Stimulated activated CD4-positive, alpha-beta T cell treated with anti-CD3 and anti-CD28 coated beads, Interleukin-4, amount 100 ng/mL, for 1 hour (primary cell): Measurements from ENCODE around the gene RBKS.
A peak's percentile ranks its signal among the peaks of the same experiment; 100 is the strongest.
"Not testable (repeated sequence)": the region's sequence is repeated elsewhere in the genome, so short reads cannot be mapped to it uniquely, and the experiment has no call there.

Source experiments
- DNase-seq: peaks from one replicate; pipeline ENCODE4 v3.0.0-alpha.2; 2020

RBKS gene

DNA sequence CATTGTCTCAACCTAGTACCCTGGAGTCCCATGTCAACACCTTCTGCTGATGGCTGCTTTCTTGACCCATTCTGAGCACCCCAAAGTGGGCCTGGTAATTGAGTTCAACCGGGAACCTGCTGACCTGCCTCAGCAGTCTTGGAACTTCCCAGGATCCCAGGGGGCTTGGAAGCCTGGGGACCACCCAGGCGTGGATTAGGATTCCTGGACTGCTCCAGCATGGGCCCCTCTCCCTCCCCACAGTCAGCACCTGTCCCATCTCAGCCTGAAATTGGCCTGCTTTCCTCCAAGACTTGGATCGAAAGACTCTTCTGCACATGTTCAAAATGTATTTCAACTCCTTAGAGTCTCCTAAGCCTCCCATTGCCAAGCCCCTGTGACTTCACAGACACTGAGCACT, 134.1 kb downstream of the RBKS start:
- no peak for DNase-seq

DNA sequence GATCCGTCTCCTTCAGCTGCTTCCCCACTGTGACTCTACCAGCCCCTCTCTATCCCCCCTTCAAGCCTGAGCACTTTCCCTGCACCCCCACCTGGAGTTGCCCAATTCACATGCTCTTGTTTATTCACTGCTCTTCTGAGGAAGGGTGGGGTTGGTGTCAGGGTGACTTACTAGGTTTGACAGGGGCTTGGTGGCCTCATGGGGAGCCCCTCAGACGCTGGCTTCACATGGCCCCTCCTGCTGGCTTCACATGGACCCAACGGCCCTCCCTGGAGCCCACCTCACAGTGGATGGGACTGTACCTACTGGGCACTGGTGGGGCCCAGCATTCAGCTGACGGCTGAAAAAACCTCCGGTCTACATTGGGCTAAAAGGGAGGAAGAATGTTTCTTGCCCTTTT, 135.4 kb downstream of the RBKS start:
- DNase-seq = no peak

DNA sequence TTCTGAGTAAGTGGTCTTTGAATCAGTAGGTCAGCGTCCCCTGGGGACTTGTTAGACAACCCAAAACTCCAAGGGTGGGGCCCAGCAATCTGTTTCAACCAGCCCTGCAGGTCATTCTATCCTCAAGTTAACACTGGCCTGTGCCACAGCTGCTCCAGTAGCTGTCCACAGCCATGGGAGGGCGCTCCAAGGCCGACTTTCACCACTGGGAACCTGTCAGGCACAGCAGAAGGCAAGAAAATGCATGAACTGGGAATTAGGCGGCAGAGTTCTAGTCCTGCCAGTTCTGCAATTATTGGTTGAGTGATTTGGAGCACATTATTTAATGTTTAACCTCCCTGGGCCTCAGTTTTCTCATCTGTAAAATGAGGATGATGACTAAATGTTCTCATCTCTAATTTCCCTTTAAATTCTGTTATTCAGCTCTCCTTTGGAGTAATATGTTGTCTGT, 136.0 kb downstream of the RBKS start:
- peak; percentile 78 for DNase-seq

DNA sequence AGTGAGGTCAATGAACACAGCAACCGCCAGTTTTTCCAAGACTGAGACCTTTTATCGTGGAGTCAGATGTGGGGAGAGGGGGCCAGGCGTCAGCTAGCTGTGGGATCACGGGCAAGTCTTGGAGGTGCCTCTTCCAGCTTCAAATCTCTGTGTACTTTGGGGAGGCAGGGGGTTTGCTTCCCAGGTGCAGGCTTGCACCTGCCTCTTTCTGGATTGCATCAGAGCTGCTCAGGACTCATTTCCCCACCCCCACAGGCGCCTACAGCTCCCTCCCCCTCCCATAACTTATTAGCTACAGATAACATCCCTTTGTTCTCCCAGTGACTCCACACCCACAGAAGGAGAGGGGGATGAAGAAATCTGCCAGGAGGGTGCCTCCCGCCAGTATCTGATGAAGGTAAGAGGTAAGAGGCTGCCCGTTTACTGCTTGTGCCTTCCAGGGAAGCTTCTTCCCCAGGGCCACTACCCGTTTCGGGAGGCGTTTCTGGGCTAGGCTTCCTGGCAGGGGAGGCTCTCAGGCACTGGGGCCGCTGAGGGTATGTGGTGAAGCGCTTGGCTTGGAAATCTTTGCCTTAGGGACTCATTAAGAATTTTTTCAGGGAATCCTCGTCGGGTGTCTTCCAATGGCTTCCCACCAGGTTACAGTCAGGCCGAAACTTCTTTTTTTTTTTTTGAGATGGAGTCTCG, 137.5 kb downstream of the RBKS start:
- no peak for DNase-seq

DNA sequence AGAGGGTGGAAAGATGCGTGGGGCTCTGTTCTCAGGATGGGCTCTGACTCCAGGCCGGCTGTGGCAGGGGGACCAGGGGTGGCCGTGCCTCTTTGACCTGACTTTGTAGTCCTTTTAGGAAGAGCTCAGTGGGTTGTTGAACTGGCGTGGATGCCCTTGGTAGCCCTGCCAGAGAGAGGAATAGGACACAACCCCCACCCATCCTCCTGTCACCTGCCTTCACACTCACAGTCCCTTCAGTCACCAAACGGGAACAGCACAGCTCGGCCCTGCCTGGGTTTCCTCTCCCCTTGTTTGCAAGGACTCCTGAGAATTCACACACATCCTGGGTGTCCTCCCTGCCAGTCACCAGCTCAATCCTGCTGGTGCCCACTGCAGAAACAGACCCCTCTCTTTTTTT, 138.8 kb downstream of the RBKS start:
- no peak for DNase-seq

DNA sequence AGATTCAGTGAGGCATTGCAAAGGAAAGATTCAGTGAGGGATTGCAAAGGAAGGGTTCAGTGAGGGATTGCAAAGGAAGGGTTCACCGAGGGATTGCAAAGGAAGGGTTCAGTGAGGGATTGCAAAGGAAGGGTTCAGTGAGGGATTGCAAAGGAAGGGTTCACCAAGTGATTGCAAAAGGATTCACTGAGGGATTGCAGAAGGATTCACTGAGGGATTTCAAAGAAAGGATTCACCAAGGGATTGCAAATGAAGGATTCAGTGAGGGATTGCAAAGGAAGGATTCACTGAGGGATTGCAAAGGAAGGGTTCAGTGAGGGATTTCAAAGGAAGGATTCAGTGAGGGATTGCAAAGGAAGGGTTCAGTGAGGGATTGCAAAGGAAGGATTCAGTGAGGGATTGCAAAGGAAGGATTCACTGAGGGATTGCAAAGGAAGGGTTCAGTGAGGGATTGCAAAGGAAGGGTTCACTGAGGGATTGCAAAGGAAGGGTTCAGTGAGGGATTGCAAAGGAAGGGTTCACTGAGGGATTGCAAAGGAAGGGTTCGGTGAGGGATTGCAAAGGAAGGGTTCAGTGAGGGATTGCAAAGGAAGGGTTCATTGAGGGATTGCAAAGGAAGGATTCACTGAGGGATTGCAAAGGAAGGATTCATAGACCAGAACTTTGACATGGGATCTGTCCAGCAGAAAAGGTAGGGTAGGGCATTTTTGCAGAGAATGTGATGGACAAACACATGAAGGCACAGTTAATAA, 141.2 kb downstream of the RBKS start:
- DNase-seq = not testable (repeated sequence)

DNA sequence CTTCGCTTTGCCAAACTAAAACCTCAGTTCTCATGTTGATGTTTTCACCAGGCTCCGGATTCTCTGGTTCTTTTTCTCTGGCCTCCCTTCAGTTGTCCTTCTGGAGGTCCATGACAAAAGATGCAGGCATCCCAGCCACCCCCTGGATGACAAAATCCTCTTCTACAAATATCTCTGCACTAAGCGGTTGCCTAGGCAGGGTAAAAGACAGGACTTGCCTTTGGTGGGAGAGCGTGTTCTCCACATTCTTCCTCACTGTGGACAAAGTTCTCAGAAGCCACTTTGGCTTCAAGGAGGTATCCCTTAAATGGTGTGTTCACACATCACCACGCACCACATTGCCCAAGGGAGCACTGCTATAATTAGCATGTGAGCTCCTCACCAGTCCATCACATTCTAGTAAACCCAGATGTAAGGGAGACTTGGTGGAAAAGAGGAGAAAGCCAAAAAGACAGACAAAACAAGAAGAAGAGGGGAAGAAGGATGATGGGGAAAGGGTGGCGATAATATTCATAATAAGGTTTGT, 142.3 kb downstream of the RBKS start:
- no peak for DNase-seq

DNA sequence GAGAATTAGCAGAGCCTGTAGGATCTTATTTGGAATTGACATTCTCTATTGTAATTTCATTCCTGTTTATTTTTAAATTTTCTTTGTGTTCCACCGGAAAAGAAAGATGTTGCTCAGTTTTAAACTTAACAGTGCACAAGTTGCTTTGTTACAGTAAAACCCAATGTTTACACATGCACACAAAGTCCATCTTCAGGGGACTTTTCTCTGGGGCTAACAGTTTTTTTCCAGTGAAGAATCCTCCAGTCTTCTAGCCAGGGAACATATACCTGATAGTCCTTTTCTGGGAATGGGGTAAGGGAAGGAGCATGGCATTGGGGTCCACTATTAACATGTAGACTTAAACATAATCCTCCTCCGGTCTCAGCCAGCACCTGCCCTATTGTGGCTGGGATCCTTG, 143.9 kb downstream of the RBKS start:
- no peak for DNase-seq

DNA sequence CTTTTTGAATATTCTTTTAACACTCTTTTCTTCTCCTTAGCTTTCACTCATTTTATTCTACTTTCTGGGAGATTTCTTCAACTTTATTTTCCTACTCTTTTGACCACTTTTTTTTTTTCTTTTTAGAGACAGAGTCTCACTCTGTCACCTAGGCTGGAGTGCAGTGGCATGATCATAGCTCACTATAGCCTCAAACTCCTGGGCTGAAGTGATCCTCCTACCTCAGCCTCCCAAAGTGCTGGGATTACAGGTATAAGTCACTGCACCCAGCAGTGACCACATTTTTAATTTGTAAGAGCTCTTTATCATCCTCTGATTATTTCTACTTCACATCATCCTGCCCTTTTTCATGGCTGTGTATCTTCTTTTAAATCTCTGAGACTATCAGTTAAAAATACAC, 144.7 kb downstream of the RBKS start:
- not testable (repeated sequence) for DNase-seq

DNA sequence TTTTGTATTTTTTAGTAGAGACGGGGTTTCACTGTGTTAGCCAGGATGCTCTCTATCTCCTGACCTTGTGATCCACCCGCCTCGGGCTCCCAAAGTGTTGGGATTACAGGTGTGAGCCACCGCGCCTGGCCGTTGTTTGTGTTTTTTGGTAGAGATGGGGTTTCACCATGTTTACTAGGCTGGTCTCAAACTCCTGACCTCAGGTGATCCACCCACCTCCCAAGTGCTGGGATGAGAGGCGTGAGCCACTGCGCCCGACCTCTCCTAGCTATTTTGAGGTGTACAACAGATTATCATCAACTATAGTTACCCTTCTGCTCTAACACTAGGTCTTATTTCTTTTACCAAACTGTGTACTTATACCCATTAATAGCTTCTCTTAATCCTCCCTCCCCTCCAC, 147.6 kb downstream of the RBKS start:
- no peak for DNase-seq

DNA sequence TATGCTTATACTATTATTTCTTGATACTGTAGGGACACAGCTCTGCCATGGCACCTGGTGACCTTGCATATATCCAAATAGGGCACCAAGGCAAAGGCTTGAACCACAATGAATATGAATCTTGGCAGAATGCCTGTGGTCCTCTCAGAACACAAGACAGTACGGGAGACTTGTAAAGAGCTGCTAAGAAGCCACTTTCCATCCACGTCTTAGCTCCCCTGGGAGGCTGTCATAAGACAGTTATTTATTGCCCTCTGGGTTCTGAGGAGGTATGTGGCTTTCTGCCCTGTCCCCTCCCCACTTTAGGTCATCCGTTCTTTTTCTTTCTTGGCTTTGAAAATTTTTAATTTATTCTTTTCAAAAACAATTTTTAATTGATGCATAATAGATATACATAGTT, 148.5 kb downstream of the RBKS start:
- DNase-seq = no peak

DNA sequence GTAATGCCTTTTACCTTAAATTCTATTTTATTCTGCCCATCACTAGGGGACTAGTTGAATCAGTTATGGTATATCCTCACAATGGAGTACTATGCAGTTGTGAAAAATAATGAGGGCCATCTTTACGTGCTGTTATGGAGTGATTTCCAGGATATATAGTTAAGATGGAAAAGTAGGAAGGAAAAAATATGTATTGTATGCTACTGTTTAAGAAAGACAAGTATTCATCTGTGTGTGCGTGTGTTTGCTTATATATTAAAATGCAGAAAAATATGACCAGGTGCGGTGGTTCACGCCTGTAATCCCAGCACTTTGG, 151.2 kb downstream of the RBKS start:
- no peak for DNase-seq

DNA sequence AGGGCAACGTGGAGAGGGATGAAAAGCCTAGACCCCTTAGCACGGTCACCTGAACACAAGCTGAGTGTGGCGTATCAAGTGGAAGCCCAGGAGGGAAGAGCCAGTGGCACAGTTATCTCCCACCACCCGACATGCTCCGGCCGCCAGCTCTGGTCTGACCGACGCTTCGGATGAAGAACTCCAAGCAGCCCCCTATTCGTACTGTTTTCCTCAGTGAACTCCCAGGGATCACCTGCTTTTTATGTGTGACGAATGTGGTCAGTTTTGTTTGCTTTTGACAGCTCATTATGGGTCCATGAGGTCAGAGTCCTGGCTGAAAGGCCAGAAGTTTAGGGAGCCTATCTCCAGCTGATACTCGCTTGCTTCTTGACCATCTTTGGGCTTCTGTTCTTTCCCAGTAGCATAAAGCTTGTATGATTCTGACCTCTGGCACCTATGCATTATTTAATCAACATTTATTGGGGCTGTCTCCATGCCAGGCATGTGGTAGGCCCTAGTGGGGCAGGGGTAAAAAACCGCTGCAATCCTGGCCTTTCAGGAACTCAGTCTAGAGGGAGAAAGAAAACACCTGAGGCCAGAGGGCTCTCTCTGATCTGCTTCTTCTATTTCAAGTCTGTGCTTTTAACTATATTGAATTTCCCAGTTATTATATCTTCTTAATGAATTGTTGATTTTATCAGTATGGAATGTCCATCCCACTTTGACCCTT, 151.7 kb downstream of the RBKS start:
- no peak for DNase-seq

DNA sequence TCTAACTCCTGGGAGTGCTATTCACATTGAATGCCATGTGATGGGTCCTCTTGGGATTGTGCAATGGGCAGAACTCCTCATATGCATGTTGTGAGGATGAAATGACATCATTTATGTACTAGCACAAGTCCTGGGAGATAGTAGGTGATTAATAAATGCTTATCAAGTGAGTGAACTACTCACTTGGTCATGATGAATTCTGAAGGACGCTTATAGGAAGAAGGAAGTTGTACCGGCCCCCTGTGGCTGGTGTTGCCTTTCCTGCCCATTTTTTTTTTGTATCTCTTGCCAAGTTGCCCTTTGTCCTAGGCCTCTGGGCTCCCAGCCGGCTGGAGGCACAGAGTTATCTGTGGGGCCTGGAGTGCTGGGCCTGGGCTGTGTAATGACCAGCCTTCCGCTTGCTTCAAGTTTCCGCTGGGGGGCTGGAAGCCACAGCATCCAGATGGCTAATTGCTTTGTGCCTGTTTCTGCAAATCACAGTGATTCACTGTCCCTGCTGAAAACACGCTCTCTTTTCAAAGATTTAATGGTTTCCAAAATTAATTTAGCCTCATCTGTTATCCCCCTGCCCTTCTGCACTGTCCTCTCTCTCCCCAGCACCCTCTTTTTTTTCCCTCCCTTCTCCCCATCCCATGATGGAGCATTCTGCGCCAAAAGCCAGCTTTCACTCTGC, 152.4 kb downstream of the RBKS start:
- DNase-seq = no peak

DNA sequence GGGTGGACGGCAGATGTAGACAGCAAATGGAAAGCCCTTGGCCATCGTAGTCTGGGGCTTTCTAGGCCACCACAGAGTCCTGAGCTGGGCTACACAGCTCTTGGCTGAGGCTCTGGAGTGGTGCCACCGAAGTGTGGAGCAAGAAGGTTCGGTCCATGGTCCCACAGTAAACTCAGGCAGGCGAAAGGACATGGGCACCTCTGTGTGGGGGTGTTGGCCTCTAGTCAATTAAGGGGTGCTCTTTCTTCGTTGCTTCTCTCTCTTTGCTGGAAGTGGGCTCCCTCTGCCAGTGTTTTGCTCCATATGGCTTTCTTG, 153.3 kb downstream of the RBKS start:
- DNase-seq = no peak

DNA sequence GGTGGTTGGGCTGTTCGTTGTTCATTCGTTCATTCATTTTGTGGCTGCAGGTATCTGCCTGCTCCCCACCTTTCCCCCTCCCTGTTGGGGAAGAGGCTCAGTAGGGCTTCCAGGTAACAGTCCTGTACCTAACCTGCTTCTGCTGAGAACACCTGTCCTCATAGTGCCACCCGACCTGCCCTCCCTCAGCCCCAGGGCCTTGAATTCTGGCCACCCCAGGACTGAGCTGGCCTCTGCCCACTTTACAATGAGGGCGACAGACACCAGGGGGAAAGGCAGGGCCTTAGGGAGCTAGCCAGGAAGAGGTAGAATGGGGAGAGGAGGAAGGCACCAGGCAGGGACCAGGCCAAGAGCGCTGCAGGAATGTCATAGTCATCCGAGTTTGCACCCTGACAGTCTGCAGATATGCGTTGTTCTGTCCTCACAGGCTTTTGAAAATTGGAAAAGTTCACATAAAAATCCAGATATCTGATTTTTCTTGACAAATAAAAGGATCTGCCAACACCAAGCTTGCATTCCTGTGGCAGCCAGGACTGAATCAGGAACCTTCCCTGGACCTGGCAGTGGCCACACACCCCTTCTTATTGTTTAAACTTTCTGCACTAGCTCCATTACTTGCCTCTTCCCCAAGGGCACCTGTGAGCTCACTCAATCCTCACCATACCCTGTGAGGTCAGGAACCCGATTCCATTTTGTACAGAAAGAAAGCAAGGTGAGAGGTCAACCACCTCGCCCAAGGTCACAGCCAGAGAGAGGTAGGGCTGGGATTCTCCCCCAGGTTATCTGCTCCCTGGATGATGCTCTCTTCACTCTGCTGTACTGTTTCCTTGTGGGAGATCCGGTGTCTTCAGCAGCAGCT, 153.9 kb downstream of the RBKS start:
- DNase-seq = no peak

DNA sequence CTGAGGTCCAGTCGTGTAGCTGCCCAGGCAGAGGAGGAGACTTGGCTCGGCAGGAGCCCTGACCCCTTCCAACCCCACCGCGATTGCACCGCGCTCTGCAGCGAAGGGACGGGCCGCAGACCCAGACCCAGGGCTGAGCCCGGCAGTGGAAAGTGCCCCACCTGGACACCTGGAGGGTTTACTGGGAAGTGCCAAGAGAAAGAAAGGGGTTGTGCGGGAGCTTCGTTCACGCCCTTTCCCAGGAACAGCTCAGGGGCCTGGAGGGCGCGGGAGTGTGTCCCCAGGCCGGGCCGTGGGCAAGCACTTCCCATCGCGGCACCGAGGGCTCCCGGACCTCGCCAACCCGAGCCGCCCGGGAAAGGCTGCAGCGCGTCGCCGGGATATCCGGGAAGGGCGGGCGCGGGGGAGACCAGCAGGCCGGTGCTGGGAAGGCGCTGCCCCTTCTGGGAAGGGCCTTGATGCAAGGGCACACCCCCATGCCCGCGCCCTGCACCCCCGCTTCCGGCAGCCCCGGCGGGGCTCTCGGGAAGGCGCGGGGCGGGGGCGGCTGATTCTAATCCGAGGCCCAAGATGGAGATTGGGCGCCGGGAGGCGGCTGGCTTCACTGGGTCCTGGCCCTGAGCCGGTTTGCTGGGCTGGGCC, 154.8 kb downstream of the RBKS start:
- DNase-seq = peak; percentile 77

DNA sequence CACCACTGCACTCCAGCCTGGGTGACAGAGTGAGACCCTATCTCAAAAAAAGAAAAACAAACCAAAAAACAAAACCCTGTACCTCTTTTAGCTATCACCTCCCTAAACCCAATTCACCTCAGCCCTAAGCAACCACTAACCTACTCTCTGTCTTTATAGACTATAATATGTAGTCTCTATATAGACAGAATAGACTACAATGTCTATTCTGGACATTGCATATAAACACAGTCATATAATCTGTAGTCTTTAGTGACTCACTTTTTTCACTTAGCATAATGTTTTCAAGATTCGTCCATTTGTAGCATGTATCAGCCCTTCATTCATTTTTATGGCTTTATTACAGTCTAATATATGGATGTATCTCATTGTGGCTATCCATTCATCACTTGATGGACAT, 155.9 kb downstream of the RBKS start:
- no peak for DNase-seq
